Hepatic stellate cell (primary cell): Measurements from ENCODE around the gene PEX14.

Experiments
- DNase-seq: peaks from one replicate; pipeline ENCODE4 v3.0.0; 2011; ENCODE audit warnings: low spot score

PEX14 gene

GRCh38 chr1:10635085-10635896 lies 160.5 kb downstream of the PEX14 start:
- DNase-seq, result peak; percentile 52

DNA sequence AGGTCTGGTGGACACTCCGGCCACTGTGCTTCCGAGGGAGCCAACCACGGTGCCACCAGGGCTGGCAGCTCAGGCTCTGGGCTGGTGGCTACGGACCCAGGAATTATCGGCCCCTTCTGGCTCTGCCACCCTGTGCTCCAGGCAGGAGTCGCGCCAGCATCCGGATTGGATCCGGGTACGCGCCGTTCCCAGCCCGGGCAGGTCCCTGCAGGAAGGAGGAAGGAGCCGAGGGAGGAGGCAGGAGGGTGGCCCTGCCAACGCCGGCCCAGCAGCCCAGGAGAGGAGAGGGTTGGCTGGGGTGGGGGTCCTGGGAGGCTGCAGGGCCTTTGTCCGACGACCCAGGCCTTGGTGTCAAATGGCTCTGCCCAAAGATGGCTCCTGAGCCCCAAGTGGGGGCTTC lies 161.2 kb downstream of the PEX14 start:
- DNase-seq, result no peak

- DNase-seq, result no peak
These were observed 162.7 kb downstream of the PEX14 start for GRCh38 chr1:10637400-10637799.

DNA sequence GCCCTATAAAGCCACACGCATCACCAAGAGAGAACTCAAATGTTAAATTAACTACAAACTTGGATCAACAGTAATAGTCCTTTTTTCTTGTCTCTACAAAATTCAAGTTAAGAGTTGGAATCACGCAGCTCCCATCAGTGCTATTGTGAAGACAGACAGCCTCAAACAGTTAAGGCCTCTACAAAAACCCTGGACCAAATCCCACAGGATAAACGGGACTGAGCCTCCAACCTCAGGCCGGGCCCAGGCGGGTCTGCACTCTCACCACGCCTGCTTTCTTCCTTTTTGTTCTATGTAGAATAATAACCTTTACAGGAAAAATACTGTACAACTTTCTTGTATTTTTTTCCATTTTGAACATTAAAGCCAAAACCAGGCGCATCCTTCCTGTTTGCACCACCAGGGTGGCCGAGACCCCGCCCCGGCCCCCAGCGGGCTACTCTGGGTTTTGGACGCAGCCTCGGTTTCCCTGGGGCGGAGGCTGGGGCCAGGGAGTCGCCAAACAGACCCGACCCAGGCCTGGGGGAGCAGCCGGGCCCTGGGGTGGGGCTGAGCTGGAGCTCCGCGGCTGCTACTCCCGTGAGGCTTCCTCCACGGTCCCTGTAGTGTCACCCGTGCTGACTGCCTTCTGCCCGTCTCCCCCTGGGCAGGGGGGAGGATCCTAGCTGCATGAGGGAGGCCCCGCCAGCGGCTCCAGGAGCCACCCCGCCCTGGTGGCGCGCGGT lies 163.2 kb downstream of the PEX14 start:
- peak; percentile 49 for DNase-seq

- DNase-seq, result no peak
These were observed 163.8 kb downstream of the PEX14 start for GRCh38 chr1:10638559-10639005.

DNA sequence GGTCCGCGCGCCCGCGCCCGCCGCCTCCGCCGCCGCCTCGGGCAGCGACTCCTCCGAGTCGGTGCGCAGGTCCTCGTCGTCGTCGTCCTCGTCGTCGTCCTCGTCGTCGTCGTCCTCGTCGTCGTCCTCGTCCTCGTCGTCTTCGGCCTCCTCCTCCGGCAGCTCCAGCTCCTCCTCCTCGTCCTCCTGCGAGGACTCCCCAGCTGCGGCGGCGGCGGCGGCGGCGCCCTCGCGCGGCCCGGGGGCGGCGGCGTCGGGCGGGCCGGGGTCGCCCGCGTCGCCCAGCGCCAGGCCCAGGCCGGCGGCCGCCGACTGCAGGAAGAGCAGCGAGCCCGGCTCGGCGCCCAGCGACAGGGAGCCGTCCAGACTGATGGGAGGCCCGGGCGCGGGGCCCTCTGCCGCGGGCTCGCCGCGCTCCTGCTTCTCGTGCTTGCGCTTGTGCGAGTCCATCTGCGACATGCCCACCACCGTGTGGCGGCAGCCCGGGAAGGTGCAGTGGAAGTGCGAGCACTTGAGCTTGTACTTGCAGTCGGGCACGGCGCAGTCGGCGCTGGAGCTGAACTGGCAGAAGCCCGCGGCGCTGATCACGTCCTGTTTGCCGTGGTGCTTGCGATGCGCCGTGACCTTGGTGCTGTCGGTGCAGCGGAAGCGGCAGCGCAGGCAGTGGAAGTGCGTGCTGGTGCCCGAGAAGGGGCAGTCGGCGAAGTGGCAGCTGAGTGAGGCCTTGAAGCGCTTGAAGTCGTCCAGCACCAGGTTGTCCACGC lies 164.4 kb downstream of the PEX14 start:
- DNase-seq, result no peak

DNA sequence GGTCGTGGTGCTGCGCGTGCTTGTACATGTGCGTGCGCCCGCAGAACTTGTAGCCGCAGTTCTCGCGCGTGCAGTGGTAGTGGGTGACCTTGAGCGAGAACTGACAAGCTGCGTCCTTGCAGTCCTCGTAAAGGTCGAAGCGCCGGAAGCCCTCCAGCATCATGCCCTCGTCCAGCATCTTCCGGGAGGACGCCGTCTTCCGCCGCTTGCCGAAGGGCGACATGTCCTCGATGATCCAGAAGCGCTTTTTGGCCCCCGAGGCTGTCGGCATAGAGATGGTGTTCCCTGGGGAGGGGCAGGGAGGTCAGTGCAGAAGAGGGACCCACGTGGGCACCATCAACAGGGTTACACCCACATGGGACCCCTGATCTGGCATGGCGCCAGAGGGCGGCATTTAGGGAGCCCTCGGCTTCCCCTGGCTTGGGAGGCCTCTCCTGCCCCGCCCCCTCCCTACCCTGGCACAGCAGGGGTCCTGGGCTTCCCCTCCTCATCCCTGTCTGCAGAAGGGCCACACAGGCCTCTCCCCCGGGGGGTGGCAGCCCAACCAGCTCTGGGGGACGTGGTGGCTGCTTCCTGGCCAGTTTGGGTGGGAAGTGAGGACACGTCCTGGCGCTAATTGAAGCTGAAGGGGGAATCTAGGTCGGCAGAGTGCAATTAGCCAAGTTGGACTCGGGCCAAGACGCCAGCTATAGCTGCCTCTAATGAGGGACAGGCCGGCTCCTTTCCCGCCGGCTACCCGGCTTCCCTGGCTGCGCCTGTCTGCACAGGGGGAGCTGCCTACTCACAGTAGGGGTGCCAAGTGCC lies 165.2 kb downstream of the PEX14 start:
- no peak for DNase-seq

- no peak for DNase-seq
These were observed 166.2 kb downstream of the PEX14 start for GRCh38 chr1:10640843-10641553.

DNA sequence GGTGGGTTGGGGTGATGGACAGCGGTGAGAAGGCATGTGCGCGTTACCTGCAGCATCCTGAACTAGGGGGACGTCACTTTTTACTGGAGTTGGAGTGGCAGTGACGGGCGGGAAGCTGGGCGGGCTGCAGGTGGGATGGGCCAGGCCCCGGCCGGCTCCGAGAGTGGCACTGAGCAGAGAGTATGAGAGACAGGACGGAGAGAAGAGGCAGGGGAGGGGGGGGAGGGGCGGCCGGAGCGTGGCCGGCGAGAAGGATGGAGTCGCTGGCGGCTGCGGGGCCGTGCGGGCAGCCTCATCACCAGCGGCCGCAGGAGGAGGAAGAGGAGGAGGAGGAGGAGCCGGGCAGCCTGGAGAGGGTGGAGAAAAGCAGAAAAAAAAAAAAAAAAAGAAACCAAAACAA lies 167.2 kb downstream of the PEX14 start:
- DNase-seq, result no peak

DNA sequence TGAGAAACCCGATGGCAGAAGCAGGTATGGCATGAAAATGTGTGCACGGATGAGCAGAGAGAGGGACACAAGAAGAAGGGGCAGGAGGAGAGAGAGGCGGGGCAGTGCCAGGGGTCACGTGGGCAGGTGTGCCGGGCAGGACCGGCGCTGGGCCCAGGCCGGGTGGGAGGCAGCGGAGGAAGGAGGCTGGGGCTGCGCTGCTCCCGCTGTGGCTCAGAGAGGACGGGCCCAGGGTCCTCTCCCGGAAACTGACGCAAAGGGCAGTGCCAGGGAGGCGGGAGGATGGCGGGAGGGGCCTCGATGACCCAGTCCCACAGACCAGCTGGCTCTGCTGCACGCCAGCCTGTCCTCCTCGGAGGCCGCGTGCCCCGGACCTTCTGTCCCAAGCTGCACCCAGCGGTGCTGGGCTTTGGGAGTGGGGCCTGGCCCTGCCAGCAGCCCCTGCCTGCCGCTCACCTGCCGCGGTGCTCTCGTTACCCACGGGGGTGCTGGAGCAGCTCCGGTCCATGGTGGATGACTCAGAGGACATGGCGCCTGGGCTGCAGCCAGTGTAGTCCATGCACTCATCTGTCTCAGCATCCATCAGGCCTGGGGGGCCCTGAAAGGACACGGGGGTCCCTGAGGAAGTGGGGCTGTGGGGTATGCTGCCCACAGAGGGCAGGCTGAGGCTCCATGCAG lies 167.8 kb downstream of the PEX14 start:
- no peak for DNase-seq

- DNase-seq, result no peak
These were observed 169.0 kb downstream of the PEX14 start for GRCh38 chr1:10643607-10644306.

- no peak for DNase-seq
These were observed 169.8 kb downstream of the PEX14 start for GRCh38 chr1:10644307-10645128.

DNA sequence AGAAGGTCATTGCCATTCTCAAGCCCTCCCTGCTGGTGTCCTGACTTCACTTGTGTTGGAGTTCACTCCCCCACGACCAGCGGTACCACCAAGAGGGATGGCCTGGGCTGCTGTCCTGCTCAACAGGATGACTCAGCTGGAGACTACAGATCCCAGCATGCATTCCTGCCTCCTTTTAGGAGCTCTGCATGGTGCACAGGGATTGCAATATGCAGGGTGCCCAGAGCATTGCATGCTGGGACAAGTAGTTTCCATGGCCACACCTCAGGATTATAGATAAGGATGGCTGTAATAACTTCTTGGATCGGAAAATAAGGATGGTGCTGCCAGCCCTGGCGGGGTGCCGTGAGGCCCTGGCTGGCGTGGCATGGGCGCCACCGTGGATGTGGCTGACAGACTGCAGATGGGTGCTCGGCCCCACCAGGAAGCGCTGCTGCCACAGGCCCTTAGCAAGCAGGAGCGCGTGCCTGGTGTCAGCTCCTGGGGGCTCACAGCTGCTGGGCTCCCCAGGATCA lies 171.7 kb downstream of the PEX14 start:
- DNase-seq, result peak; percentile 87

GRCh38 chr1:10647414-10648170 lies 172.8 kb downstream of the PEX14 start:
- DNase-seq, result no peak

- DNase-seq, result no peak
These were observed 174.2 kb downstream of the PEX14 start for GRCh38 chr1:10648689-10649516.

- no peak for DNase-seq
These were observed 174.9 kb downstream of the PEX14 start for GRCh38 chr1:10649517-10650201.
